ENCODE measurements around the gene SNTA1. TPM values are rescaled to one million over a fixed set of nuclear protein-coding genes. Genes with fewer than 3 reads are reported as not detected.
A peak's percentile ranks its signal among the peaks of the same experiment; 100 is the strongest.
"Not testable (repeated sequence)": the region's sequence is repeated elsewhere in the genome, so short reads cannot be mapped to it uniquely, and the experiment has no call there.

The SNTA1 gene
- total RNA-seq, 2 experiments from 2014 or later = 36.6 to 44.8 TPM

DNA sequence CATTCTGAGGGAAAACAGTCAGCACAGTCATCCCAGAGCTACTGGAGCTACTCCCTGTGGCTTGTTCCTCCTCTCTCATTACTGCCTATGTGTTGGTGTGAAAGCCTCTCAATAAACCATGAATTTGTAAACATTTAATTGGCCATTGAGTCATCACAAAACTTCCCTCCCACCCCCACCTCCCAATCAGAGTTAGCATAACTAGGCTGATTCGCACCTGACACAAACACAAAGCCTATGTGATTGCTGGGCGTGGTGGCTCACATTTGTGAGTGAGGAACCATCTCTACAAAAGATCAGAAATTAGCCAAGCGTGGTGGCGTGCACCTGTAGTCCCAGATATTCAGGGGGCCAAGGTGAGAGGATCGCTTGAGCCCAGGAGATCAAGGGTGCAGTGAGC is 17.1 kb upstream of the SNTA1 start:
- Histone ChIP-seq H3K9me2 (ENCODE audit: insufficient read depth, low read length) (no peaks in the 10 kb centered on the region), H3K36me3 (ENCODE audit: insufficient read depth, low read length) (no peaks in the 10 kb centered on the region), H3K9me3 (ENCODE audit: low read length) (no peaks in the 10 kb centered on the region), H3K79me2 (ENCODE audit: insufficient read depth, low read depth, low read length) (no peaks in the 10 kb centered on the region), H3K4me1 (ENCODE audit: insufficient read depth, low read length, poor library complexity, severe bottlenecking) (peaks cover 31% of the 10 kb centered on the region), H3K4me2 (ENCODE audit: low read length) (peak overlapping the region; percentile 54), H3K27ac (ENCODE audit: low read depth, low read length, poor library complexity, severe bottlenecking) (peak overlapping the region; percentile 59), H4K20me1 (ENCODE audit: insufficient read depth, low read length) (no peaks in the 10 kb centered on the region), H3K4me3 (ENCODE audit: low read depth, low read length, poor library complexity, severe bottlenecking) (no peak overlapping the region), H2AFZ (ENCODE audit: low read length) (peak overlapping the region; percentile 74; the same call in 1 of the 2 replicates)
- CTCF ChIA-PET (ENCODE audit: unreplicated experiment) = interaction anchor here (0.9 kb wide), 1 partner anchor 207 kb away, joined by 4 read pairs; no protein-coding TSS in a partner anchor
- DNase-seq (ENCODE audit: low spot score) = peak; percentile 80
- no TSS peak for BruUV-seq (replicated peaks)
- POLR2A ChIA-PET = interaction anchor here (0.7 to 0.9 kb wide), 2 partner anchors 14 to 191 kb away, joined by 4 read pairs; no protein-coding TSS in a partner anchor
- intact Hi-C loops (cut with micrococcal nuclease; ENCODE audit: unreplicated experiment) = no loop called here
- TF ChIP-seq EZH2phosphoT487 (IDR thresholded peaks at IDR 0.05; ENCODE audit: borderline replicate concordance, low read depth, low read length) = no peak
- TF ChIP-seq, protein P1, sequence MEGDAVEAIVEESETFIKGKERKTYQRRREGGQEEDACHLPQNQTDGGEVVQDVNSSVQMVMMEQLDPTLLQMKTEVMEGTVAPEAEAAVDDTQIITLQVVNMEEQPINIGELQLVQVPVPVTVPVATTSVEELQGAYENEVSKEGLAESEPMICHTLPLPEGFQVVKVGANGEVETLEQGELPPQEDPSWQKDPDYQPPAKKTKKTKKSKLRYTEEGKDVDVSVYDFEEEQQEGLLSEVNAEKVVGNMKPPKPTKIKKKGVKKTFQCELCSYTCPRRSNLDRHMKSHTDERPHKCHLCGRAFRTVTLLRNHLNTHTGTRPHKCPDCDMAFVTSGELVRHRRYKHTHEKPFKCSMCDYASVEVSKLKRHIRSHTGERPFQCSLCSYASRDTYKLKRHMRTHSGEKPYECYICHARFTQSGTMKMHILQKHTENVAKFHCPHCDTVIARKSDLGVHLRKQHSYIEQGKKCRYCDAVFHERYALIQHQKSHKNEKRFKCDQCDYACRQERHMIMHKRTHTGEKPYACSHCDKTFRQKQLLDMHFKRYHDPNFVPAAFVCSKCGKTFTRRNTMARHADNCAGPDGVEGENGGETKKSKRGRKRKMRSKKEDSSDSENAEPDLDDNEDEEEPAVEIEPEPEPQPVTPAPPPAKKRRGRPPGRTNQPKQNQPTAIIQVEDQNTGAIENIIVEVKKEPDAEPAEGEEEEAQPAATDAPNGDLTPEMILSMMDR (conservative IDR thresholded peaks at IDR 0.05; ENCODE audit: low read length) = no peak

DNA sequence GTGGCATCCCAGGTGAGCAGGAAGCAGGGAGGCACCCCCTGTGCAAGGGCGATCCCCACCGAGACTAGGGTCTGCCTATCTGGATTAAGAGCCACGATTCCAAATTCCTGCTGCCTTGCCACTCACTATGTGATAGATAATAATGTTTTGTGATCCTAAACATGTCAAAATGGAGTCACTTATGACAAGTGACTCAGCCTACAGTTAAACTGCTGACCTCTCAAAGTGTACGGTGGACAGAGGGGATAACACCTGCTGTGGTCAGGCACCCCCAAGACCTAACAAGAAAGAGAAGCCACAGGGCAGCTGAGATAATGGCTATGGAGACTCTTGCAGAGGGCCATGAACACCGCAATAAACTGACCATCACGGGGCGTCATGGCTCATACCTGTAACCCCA is 16.0 kb upstream of the SNTA1 start:
- ChIA-PET POLR2A (no interaction called here), CTCF (ENCODE audit: unreplicated experiment) (no interaction called here)
- Histone ChIP-seq H3K36me3 (ENCODE audit: insufficient read depth, low read length) (no peaks in the 10 kb centered on the region), H3K9me2 (ENCODE audit: insufficient read depth, low read length) (no peaks in the 10 kb centered on the region), H3K4me1 (ENCODE audit: insufficient read depth, low read length, poor library complexity, severe bottlenecking) (peaks cover 23% of the 10 kb centered on the region), H3K4me2 (ENCODE audit: low read length) (peak overlapping the region; percentile 2; the same call in 1 of the 2 replicates), H3K79me2 (ENCODE audit: insufficient read depth, low read depth, low read length) (no peaks in the 10 kb centered on the region), H3K4me3 (ENCODE audit: low read depth, low read length, poor library complexity, severe bottlenecking) (no peak overlapping the region), H4K20me1 (ENCODE audit: insufficient read depth, low read length) (no peaks in the 10 kb centered on the region), H2AFZ (ENCODE audit: low read length) (no peak overlapping the region), H3K27ac (ENCODE audit: low read depth, low read length, poor library complexity, severe bottlenecking) (no peak overlapping the region), H3K9me3 (ENCODE audit: low read length) (no peaks in the 10 kb centered on the region)
- no peak for DNase-seq (ENCODE audit: low spot score)
- intact Hi-C loops (cut with micrococcal nuclease; ENCODE audit: unreplicated experiment) = loop anchor here (5.0 kb wide), 1 partner anchor 48 kb away; no protein-coding TSS in a partner anchor
- BruUV-seq (replicated peaks) = no TSS peak
- TF ChIP-seq, protein P1 (conservative IDR thresholded peaks at IDR 0.05; ENCODE audit: low read length) = no peak
- TF ChIP-seq EZH2phosphoT487 (IDR thresholded peaks at IDR 0.05; ENCODE audit: borderline replicate concordance, low read depth, low read length) = no peak

DNA sequence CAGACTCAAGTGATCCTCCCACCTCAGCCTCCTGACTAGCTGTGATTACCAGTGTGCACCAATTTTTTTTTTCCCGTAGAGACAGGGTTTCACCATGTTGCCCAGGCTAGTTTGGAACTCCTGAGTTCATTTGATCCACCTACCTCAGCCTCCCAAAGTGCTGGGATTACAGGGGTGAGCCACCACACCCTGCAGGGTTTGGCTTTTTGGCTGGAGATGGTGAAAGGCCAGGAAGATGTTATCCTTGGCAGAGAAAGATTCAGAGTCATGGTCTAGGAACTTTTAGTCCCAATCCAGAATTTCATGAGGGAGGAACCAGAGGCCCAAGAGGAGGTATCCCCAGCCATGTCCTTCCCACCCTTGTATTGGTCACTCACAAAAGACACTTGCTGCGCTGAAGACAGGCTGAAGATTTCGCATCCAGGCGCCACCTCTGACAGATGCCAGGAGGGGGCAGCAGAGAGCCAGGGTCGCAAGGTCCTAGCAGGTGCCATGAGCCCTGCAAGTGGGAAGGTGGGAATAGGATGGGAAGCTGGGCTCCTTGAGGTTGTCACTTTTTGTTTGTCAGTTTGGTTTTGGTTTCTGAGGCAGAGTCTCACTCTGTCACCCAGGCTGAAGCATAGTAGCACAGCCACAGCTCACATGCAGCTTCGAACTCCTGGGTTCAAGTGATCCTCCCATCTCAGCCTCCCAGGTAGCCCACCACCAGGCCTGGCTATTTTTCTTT is 13.5 kb upstream of the SNTA1 start:
- H4K20me1 ChIP-seq (ENCODE audit: insufficient read depth, low read length); H2AFZ ChIP-seq (ENCODE audit: low read length); H3K36me3 ChIP-seq (ENCODE audit: insufficient read depth, low read length); POLR2A ChIA-PET; H3K9me2 ChIP-seq (ENCODE audit: insufficient read depth, low read length); H3K4me2 ChIP-seq (ENCODE audit: low read length); BruUV-seq (replicated peaks); H3K4me3 ChIP-seq (ENCODE audit: low read depth, low read length, poor library complexity, severe bottlenecking); H3K9me3 ChIP-seq (ENCODE audit: low read length); H3K79me2 ChIP-seq (ENCODE audit: insufficient read depth, low read depth, low read length); H3K27ac ChIP-seq (ENCODE audit: low read depth, low read length, poor library complexity, severe bottlenecking): not testable (repeated sequence)
- intact Hi-C loops (cut with micrococcal nuclease; ENCODE audit: unreplicated experiment) = loop anchor here (1.0 to 5.0 kb wide), 3 partner anchors 50 to 209 kb away; partner anchors contain the start of gene ACTL10
- CTCF ChIA-PET (ENCODE audit: unreplicated experiment) = interaction anchor here (0.6 kb wide), 1 partner anchor 119 kb away, joined by 3 read pairs; no protein-coding TSS in a partner anchor
- TF ChIP-seq, protein P1 (conservative IDR thresholded peaks at IDR 0.05; ENCODE audit: low read length) = peak; percentile 95
- peaks cover 23% of the 10 kb centered on the region for H3K4me1 ChIP-seq (ENCODE audit: insufficient read depth, low read length, poor library complexity, severe bottlenecking)
- peak; percentile 77 for DNase-seq (ENCODE audit: low spot score)

Measured in OCI-LY7 (cell line).